IMR-90 (cell line): ENCODE results near the gene ADCY5. TPM values are rescaled to one million over a fixed set of nuclear protein-coding genes. Genes with fewer than 3 reads are reported as not detected.

ENCODE experiments used
- ATAC-seq: fragments of 200-7000 bp; cut with Tn5 transposase; 2 replicates; pipeline ENCODE4 v1.9.1; 2020; ENCODE audit warnings: low read depth, mild to moderate bottlenecking, moderate library complexity
- BruUV-seq: library from RNA; stranded (reverse); fragments of 400-500 nt; replicated peaks from 2 replicates; lab custom pipeline; 2021; lab: Mats Ljungman, UMichigan
- CTCF ChIA-PET: fragments of 300-600 bp; formaldehyde crosslinking; extraction: SDS; loops from one replicate; lab custom pipeline; 2021; ENCODE audit warnings: antibody characterized with exemption; lab: Yijun Ruan, JAX
- POLR2A ChIA-PET: fragments of 300-600 bp; sonication (Branson Sonifier 250); formaldehyde crosslinking; loops from one replicate; lab custom pipeline; 2022; ENCODE audit warnings: antibody characterized with exemption; ENCODE audit not compliant: unreplicated experiment; lab: Charles Lee
- DNase-seq: peaks from one replicate; pipeline ENCODE4 v3.0.0; 2013
- H2AFZ ChIP-seq: replicated peaks from 2 replicates; pipeline ENCODE3; 2013; ENCODE audit warnings: low read length, mild to moderate bottlenecking; ENCODE audit not compliant: poor library complexity
- H2AK5ac ChIP-seq: 2 replicates; pipeline ENCODE4 v1.6.1; 2013; ENCODE audit warnings: low read depth, low read length, inconsistent platforms
- H2AK9ac ChIP-seq: replicated peaks from 2 replicates; pipeline ENCODE3; 2013; ENCODE audit warnings: mild to moderate bottlenecking, low read depth, low read length, moderate library complexity; ENCODE audit not compliant: poor library complexity
- H2BK120ac ChIP-seq: 2 replicates; pipeline ENCODE4 v1.6.1; 2013; ENCODE audit warnings: low read depth, low read length, inconsistent platforms
- H2BK15ac ChIP-seq: 3 replicates; pipeline ENCODE4 v1.6.1; 2013; ENCODE audit warnings: low read depth, low read length, inconsistent platforms
- H2BK20ac ChIP-seq: 2 replicates; pipeline ENCODE4 v1.6.1; 2013; ENCODE audit warnings: low read depth, mild to moderate bottlenecking, inconsistent platforms, low read length, moderate library complexity
- H2BK5ac ChIP-seq: 2 replicates; pipeline ENCODE4 v1.6.1; 2013; ENCODE audit warnings: mild to moderate bottlenecking, low read depth, low read length, inconsistent platforms; ENCODE audit not compliant: poor library complexity, severe bottlenecking
- H3K14ac ChIP-seq: replicated peaks from 2 replicates; pipeline ENCODE4 v1.6.1; 2013; ENCODE audit warnings: low read depth, low read length, inconsistent platforms
- H3K18ac ChIP-seq: 2 replicates; pipeline ENCODE4 v1.6.1; 2013; ENCODE audit warnings: low read depth, low read length, control low read depth
- H3K23ac ChIP-seq: 2 replicates; pipeline ENCODE4 v1.6.1; 2013; ENCODE audit warnings: low read depth, low read length, inconsistent platforms
- H3K27ac ChIP-seq: 2 replicates; pipeline ENCODE4 v1.5.1; 2013; ENCODE audit warnings: mild to moderate bottlenecking, control low read depth, low read length; ENCODE audit not compliant: insufficient read depth
- H3K27me3 ChIP-seq: 2 replicates; pipeline ENCODE4 v1.6.1; 2013; ENCODE audit warnings: low read length; ENCODE audit not compliant: control insufficient read depth, insufficient read depth
- H3K36me3 ChIP-seq: 2 replicates; pipeline ENCODE4 v1.6.1; 2013; ENCODE audit warnings: low read length, mixed read lengths; ENCODE audit not compliant: control insufficient read depth, insufficient read depth
- H3K4ac ChIP-seq: 2 replicates; pipeline ENCODE4 v1.6.1; 2013; ENCODE audit warnings: low read depth, low read length, inconsistent platforms
- H3K4me1 ChIP-seq: 2 replicates; pipeline ENCODE4 v1.6.1; 2013; ENCODE audit warnings: low read length, mixed read lengths; ENCODE audit not compliant: control insufficient read depth, insufficient read depth
- H3K4me2 ChIP-seq: 2 replicates; pipeline ENCODE4 v1.6.1; 2013; ENCODE audit warnings: low read depth, mild to moderate bottlenecking, control low read depth, low read length, moderate library complexity
- H3K4me3 ChIP-seq: 2 replicates; pipeline ENCODE4 v1.5.1; 2013; ENCODE audit warnings: low read depth, mild to moderate bottlenecking, control low read depth, low read length, moderate library complexity; ENCODE audit not compliant: insufficient read depth
- H3K56ac ChIP-seq: 2 replicates; pipeline ENCODE4 v1.6.1; 2013; ENCODE audit warnings: low read length, inconsistent platforms; ENCODE audit not compliant: insufficient read depth; ENCODE audit errors: extremely low read depth
- H3K79me1 ChIP-seq, 2 experiments: 2 replicates each; pipeline ENCODE4 v1.6.1; 2013; ENCODE audit warnings: low read length in 2 of 2, inconsistent platforms in 1 of 2, low read depth in 1 of 2
- H3K9ac ChIP-seq: 2 replicates; pipeline ENCODE4 v1.6.1; 2013; ENCODE audit warnings: low read depth, low read length, control low read depth
- H3K9me1 ChIP-seq: 2 replicates; pipeline ENCODE4 v1.6.1; 2013; ENCODE audit warnings: low read length, inconsistent platforms; ENCODE audit not compliant: insufficient read depth
- H3K9me3 ChIP-seq: 2 replicates; pipeline ENCODE4 v1.6.1; 2013; ENCODE audit warnings: low read length; ENCODE audit not compliant: control insufficient read depth, insufficient read depth
- H4K20me1 ChIP-seq: 2 replicates; pipeline ENCODE4 v1.6.1; 2013; ENCODE audit warnings: low read length, inconsistent platforms; ENCODE audit not compliant: insufficient read depth
- H4K5ac ChIP-seq: 2 replicates; pipeline ENCODE4 v1.6.1; 2013; ENCODE audit warnings: mild to moderate bottlenecking, low read depth, low read length, control low read depth
- H4K8ac ChIP-seq, 2 experiments: 2 replicates each; pipeline ENCODE4 v1.6.1; 2013; ENCODE audit warnings: low read depth in 2 of 2, low read length in 2 of 2, control low read depth in 1 of 2, inconsistent platforms in 1 of 2
- H4K91ac ChIP-seq: 2 replicates; pipeline ENCODE4 v1.6.1; 2013; ENCODE audit warnings: low read depth, low read length, inconsistent platforms; ENCODE audit not compliant: insufficient read depth
- BHLHE40 ChIP-seq: fragments of 150-350 bp; IDR thresholded peaks from 2 replicates; pipeline ENCODE4 v1.6.1; 2016; ENCODE audit warnings: mild to moderate bottlenecking, low read depth, low read length
- CEBPB ChIP-seq: IDR thresholded peaks from 2 replicates; pipeline ENCODE4 v1.6.1; 2012; ENCODE audit warnings: low read depth, low read length, improper control_type of control experiment
- CHD1 ChIP-seq: IDR thresholded peaks from 2 replicates; pipeline ENCODE4 v1.6.1; 2012; ENCODE audit warnings: low read depth, low read length, improper control_type of control experiment
- CTCF ChIP-seq: conservative IDR thresholded peaks from 2 replicates; pipeline ENCODE4 v1.5.1; 2012; ENCODE audit warnings: mild to moderate bottlenecking, low read depth, low read length, improper control_type of control experiment
- FOS ChIP-seq: fragments of 150-350 bp; IDR thresholded peaks from 2 replicates; pipeline ENCODE4 v1.6.1; 2016; ENCODE audit warnings: low read depth, low read length
- MAFK ChIP-seq: IDR thresholded peaks from 2 replicates; pipeline ENCODE4 v1.6.1; 2012; ENCODE audit warnings: low read depth, low read length, improper control_type of control experiment
- MAZ ChIP-seq: IDR thresholded peaks from 2 replicates; pipeline ENCODE4 v1.6.1; 2012; ENCODE audit warnings: low read depth, mild to moderate bottlenecking, low read length, improper control_type of control experiment, moderate library complexity, borderline replicate concordance
- MXI1 ChIP-seq: IDR thresholded peaks from 2 replicates; pipeline ENCODE4 v1.6.1; 2012; ENCODE audit warnings: low read depth, mild to moderate bottlenecking, low read length, moderate library complexity, borderline replicate concordance
- NFE2L2 ChIP-seq: fragments of 150-350 bp; IDR thresholded peaks from 2 replicates; pipeline ENCODE4 v1.6.1; 2016; ENCODE audit warnings: low read depth, mild to moderate bottlenecking, low read length
- RAD21 ChIP-seq: IDR thresholded peaks from 2 replicates; pipeline ENCODE4 v1.6.1; 2012; ENCODE audit warnings: low read length, improper control_type of control experiment
- RFX5 ChIP-seq: IDR thresholded peaks from 2 replicates; pipeline ENCODE4 v1.8.0; 2012; ENCODE audit warnings: low read depth, mild to moderate bottlenecking, low read length, moderate library complexity
- USF2 ChIP-seq: fragments of 150-350 bp; IDR thresholded peaks from 2 replicates; pipeline ENCODE4 v1.6.1; 2017; ENCODE audit warnings: mild to moderate bottlenecking, antibody characterized with exemption, low read length, low read depth
- whole genome bisulfite sequencing, 2 experiments: methylation state at CpG; one replicate each; pipeline versions ENCODE4 v1.1.5 to v1.1.7; 2013; ENCODE audit warnings: missing lambda C conversion rate in 2 of 2; ENCODE audit not compliant: insufficient read length in 1 of 2; ENCODE audit errors: extremely low coverage in 2 of 2; 5-methylcytosine and 5-hydroxymethylcytosine counted together
- dilution Hi-C: fragments of 300-500 bp; cut with HindIII; formaldehyde crosslinking; loops from one replicate; pipeline ENCODE4 v1.14.3; 2018; ENCODE audit warnings: low sequenced_read_pairs; ENCODE audit not compliant: unreplicated experiment
- in situ Hi-C: fragments of 300-500 bp; cut with MboI; formaldehyde crosslinking; loops from 3 replicates; pipeline ENCODE4 v1.14.3; 2019; ENCODE audit warnings: low sequenced_read_pairs, inconsistent platforms, mixed read lengths
- intact Hi-C: fragments of 100-400 bp; cut with micrococcal nuclease; formaldehyde crosslinking; loops from 2 replicates; pipeline ENCODE4 v1.10.0; 2022
- polyA plus RNA-seq, 3 experiments: library from polyadenylated mRNA; depleted of rRNA; stranded (reverse); fragments of >200 nt; gene quantifications; 2 replicates each; pipeline ENCODE4 v1.2.3, GENCODE V29; 2012; ENCODE audit warnings: low replicate concordance in 1 of 3
- total RNA-seq: library from RNA; depleted of rRNA; stranded (reverse); fragments of >200 nt; gene quantifications from 2 replicates; pipeline ENCODE4 v1.2.3, GENCODE V29; 2012

The ADCY5 gene
- total and polyA plus RNA-seq, 2 of the 4 experiments (the other 2 are of a cell fraction): 0.14 to 0.18 TPM

- POLR2A ChIA-PET: no interaction called here
- no CpG with 5 or more reads among the region's 8 CpGs for WGBS, 2 experiments
- dilution Hi-C loops: no loop called here
Observed at GRCh38 chr3:123310186-123310585, 138.7 kb downstream of the ADCY5 start.

More at GRCh38 chr3:123310186-123310585, 138.7 kb downstream of the ADCY5 start:
- Histone ChIP-seq H2BK20ac (no peak overlapping the region), H2AFZ (no peak overlapping the region), H4K20me1 (no peaks in the 10 kb centered on the region), H3K4ac (no peak overlapping the region), H3K18ac (no peak overlapping the region), H3K4me3 (no peak overlapping the region), H2BK5ac (no peak overlapping the region), H3K27ac (no peak overlapping the region), H2AK5ac (no peak overlapping the region), H3K9me3 (no peaks in the 10 kb centered on the region; the same call in 1 of the 2 replicates), H3K36me3 (no peaks in the 10 kb centered on the region), H3K4me1 (no peaks in the 10 kb centered on the region; the same call in 1 of the 2 replicates), H4K8ac (no peak overlapping the region), H3K23ac (no peak overlapping the region), H4K5ac (no peak overlapping the region), H4K91ac (no peak overlapping the region), H3K14ac (no peak overlapping the region), H2BK15ac (no peak overlapping the region), H3K56ac (no peak overlapping the region), H3K9me1 (no peaks in the 10 kb centered on the region), H2BK120ac (no peak overlapping the region), H2AK9ac (no peak overlapping the region), H3K27me3 (peaks cover 39% of the 10 kb centered on the region), H3K9ac (no peak overlapping the region), H3K79me1 (no peaks in the 10 kb centered on the region), H3K4me2 (no peak overlapping the region)
- BruUV-seq: no TSS peak
- no peak for DNase-seq
- intact Hi-C loops: no loop called here
- in situ Hi-C loops: no loop called here
- CTCF ChIA-PET: no interaction called here
- no peak for ATAC-seq
- TF ChIP-seq FOS: no peak
- TF ChIP-seq NFE2L2: no peak
- no peak for TF ChIP-seq CEBPB
- TF ChIP-seq CTCF: no peak
- TF ChIP-seq MAFK: no peak
- TF ChIP-seq BHLHE40: no peak
- TF ChIP-seq MXI1: no peak
- no peak for TF ChIP-seq RFX5
- no peak for TF ChIP-seq USF2
- TF ChIP-seq RAD21: no peak
- no peak for TF ChIP-seq CHD1
- TF ChIP-seq MAZ: no peak
